Measurements from ENCODE around the gene SLC28A1. TPM values are rescaled to one million over a fixed set of nuclear protein-coding genes. Genes with fewer than 3 reads are reported as not detected.

The SLC28A1 gene
- polyA plus RNA-seq, 1 of the 3 experiments (the other 2 are of a cell fraction), result not detected

- CTCF ChIA-PET, result interaction anchor here (0.7 to 4.2 kb wide), 11 partner anchors 9 to 182 kb away, joined by 3 to 38 read pairs (median 3); no protein-coding TSS in a partner anchor
These were observed 39.5 kb upstream of the SLC28A1 start for GRCh38 chr15:84844964-84845363.

More at GRCh38 chr15:84844964-84845363, 39.5 kb upstream of the SLC28A1 start:
- no peak for TF ChIP-seq IRF3 (IDR thresholded peaks at IDR 0.05; ENCODE audit: low read depth, low read length)
- TF ChIP-seq RAD21 (IDR thresholded peaks at IDR 0.05; ENCODE audit: low read length), result no peak
- no peak for TF ChIP-seq SMC3 (IDR thresholded peaks at IDR 0.05; ENCODE audit: low read depth, low read length)
- no peak for TF ChIP-seq CTCF (IDR thresholded peaks at IDR 0.05)
- no peak for TF ChIP-seq GATA2 (CRISPR knock-in tag; IDR thresholded peaks at IDR 0.05)
- no peak for TF ChIP-seq RXRA (IDR thresholded peaks at IDR 0.05; ENCODE audit: borderline replicate concordance, low read depth)
- no peak for TF ChIP-seq ZBTB33 (IDR thresholded peaks at IDR 0.05; ENCODE audit: borderline replicate concordance, low read depth)
- TF ChIP-seq FOXM1 (IDR thresholded peaks at IDR 0.05; ENCODE audit: low read depth), result no peak
- TF ChIP-seq GABPA (IDR thresholded peaks at IDR 0.05; ENCODE audit: low read depth), result no peak
- TF ChIP-seq MEF2A (IDR thresholded peaks at IDR 0.05; ENCODE audit: borderline replicate concordance, low read depth), result no peak
- no peak for TF ChIP-seq FOSL2 (IDR thresholded peaks at IDR 0.05; ENCODE audit: borderline replicate concordance, low read depth)
- no peak for TF ChIP-seq POLR2AphosphoS5 (IDR thresholded peaks at IDR 0.05; ENCODE audit: low read depth, low read length)
- TF ChIP-seq MAX (IDR thresholded peaks at IDR 0.05; ENCODE audit: low read depth), result no peak
- TF ChIP-seq EZH2phosphoT487 (IDR thresholded peaks at IDR 0.05; ENCODE audit: borderline replicate concordance, low read depth), result no peak
- no peak for TF ChIP-seq TAF1 (IDR thresholded peaks at IDR 0.05; ENCODE audit: borderline replicate concordance, low read depth, low read length)
- no peak for TF ChIP-seq TEAD4 (IDR thresholded peaks at IDR 0.05; ENCODE audit: borderline replicate concordance, insufficient read depth)
- TF ChIP-seq YY1 (IDR thresholded peaks at IDR 0.05; ENCODE audit: low read depth), result no peak
- TF ChIP-seq JUND (IDR thresholded peaks at IDR 0.05), result no peak
- no peak for TF ChIP-seq TCF12 (IDR thresholded peaks at IDR 0.05)
- TF ChIP-seq SIN3A (IDR thresholded peaks at IDR 0.05; ENCODE audit: borderline replicate concordance, low read depth, low read length), result no peak
- Histone ChIP-seq H3K4me1 (ENCODE audit: control insufficient read depth in 1 of 2, insufficient read depth in 2 of 2, low read depth in 1 of 2, low read length in 1 of 2) (peaks cover 11 to 13% of the 10 kb centered on the region in 2 experiments; a peak in 3 of 4 replicates), H3F3A (replicated peaks; ENCODE audit: insufficient read depth) (no peaks in the 10 kb centered on the region), H3K9me2 (no peaks in the 10 kb centered on the region), H4K20me1 (ENCODE audit: insufficient read depth) (no peaks in the 10 kb centered on the region), H3K27ac (ENCODE audit: low read depth in 2 of 2, low read length in 1 of 2) (no peak overlapping the region), H3K36me3 (replicated peaks in 1 of 2; ENCODE audit: control insufficient read depth in 1 of 2, insufficient read depth in 2 of 2, low read length in 1 of 2) (no peaks in the 10 kb centered on the region), H3K4me3 (ENCODE audit: low read depth in 2 of 2, low read length in 1 of 2) (no peak overlapping the region), H3K9me3 (peaks cover 23% of the 10 kb centered on the region; the same call in 1 of the 2 replicates), H3K27me3 (ENCODE audit: insufficient read depth) (no peaks in the 10 kb centered on the region), H3K9ac (no peak overlapping the region), H3K79me2 (ENCODE audit: insufficient read depth) (no peaks in the 10 kb centered on the region), H3K4me2 (no peak overlapping the region), H2AFZ (ENCODE audit: low read depth) (no peak overlapping the region)
- 47% methylated on average over 2 of the region's 2 CpGs for WGBS (ENCODE audit: low lambda C conversion rate)
- no peak for DNase-seq
- POLR2A ChIA-PET, result no interaction called here

Measured in SK-N-SH (cell line).